GM18508 (cell line): ENCODE results near the gene ZMYM4.

ENCODE experiments used
- ATAC-seq: cut with Tn5 transposase; IDR thresholded peaks from one replicate; pipeline ENCODE4 v1.9.1; 2021; ENCODE audit warnings: moderate number of reproducible peaks; ENCODE audit not compliant: insufficient read depth, unreplicated experiment

ZMYM4 gene

DNA sequence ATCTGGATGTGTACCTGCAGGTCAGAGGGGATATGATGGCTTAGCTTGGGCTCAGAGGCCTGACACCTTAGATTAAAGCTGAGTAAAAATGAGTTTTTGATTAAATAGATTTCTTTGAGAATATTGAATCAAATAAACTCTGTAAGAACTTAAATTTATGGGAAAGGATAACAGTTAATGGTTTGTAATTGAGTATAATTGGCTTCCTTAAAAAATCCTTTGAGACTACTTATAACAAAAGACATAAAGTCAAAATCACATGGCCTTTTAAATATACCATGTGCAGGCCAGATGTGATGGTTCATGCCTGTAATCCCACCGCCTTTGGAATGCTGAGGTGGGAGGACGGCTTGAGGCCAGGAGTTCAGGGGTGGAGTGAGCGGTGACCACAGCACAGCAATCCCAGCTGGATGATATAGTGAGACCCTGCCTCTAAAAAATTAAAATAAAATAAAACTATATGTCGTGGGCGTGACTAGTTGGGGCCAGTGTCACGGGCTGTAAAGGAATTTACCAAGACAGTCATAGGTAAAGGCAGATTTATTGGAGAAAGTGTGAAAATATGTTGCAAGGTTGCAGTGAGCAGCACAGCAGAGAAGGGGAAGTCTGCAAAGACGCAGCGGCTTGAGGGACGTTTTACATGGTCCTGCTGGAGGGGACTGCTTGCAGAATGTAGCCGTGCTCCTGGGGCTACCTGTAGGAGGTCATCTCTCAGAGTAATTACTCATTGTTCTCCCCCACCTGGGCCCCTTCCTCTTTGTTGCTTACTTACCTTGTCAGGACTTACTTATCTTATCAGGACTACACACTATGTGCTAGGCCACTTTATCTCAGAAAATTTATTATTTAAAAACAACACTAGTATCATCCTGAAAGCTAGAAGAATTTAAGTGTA lies 122.3 kb downstream of the ZMYM4 start:
- no peak for ATAC-seq

DNA sequence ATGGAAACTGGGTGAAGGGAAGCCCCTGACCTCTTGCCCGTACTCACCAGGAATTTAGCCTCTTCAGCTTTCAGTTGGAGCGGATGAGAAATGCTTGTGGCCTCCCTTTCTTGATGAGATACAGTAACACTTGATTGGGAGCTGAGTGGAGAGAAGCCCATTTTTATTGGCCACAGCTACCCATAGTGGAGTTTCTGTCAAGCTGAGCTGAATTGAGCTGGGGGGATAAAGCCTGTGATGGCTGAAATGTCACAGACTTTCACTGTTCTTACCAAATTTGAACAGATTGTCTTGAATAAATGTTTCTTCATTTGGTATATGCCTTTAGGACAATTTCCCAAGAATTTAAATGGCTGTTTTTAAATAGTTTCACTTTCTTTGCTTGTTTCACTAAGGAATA lies 125.9 kb downstream of the ZMYM4 start:
- ATAC-seq: no peak

DNA sequence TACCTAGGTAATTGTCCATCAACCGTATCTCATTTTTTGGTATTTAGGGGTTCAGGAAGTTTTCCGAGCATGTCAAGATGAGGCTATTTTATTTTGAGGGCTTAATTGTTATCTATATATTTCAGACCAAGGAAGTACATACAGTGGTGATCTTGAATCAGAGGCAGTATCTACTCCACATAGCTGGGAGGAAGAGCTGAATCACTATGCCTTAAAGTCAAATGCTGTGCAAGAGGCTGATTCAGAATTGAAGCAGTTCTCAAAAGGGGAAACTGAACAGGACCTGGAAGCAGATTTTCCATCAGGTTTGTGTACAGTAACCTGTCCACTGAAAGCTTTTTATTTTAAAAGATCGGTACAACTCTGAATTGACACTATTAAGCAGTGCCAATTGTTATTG lies 130.2 kb downstream of the ZMYM4 start:
- no peak for ATAC-seq

DNA sequence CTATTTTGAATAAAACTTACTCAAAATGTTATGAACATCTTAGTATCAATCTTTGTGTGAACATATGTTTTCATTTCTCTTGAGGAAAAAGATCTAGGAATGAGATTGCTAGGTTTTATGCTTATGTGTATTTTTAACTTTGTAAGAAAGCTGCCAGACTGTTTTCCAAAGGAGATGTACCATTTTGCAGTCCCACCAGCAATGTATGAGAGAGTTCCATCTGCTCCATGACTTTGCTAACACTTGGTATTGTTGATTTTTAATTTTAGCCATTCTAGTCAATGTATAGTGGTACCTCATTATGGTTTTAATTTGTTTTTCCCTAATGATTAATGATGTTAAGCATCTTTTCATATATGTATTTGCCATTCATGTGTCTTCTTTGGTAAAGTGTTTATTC lies 132.5 kb downstream of the ZMYM4 start:
- no peak for ATAC-seq

DNA sequence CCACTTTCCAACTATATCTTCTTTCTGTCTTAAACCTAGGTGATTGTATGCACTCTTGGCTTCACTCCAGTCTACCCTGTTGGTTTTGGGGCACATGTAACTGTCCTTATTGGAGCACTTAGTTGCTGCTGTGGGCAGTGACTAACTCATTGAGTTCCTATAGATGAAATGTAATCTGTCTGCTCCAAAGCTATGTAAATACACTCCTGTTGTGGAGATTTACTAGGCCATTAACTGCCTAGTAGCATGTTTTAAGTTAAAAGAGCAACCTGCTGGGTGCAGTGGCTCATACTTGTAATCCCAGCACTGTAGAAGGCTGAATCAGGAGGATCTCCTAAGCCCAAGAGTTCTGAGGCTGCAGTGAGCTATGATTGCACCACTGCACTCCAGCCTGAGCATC lies 137.6 kb downstream of the ZMYM4 start:
- ATAC-seq: no peak

DNA sequence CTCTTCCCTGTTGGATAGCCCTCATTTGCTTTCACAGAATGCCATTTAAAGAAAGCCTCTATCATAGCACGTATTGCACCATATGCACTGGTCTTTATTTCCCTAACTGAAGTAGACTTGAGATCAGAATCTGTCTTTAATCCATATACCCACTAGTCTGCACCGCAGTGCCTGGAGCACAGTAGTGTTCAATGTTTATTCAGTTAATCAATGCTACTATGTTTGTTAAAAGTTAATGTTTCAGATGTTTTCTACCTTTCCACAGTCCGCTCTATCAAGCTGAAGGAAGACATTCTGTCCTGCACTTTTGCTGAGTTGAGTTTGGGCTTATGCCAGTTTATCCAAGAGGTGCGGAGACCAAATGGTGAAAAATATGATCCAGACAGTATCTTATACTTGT lies 139.2 kb downstream of the ZMYM4 start:
- ATAC-seq: no peak

DNA sequence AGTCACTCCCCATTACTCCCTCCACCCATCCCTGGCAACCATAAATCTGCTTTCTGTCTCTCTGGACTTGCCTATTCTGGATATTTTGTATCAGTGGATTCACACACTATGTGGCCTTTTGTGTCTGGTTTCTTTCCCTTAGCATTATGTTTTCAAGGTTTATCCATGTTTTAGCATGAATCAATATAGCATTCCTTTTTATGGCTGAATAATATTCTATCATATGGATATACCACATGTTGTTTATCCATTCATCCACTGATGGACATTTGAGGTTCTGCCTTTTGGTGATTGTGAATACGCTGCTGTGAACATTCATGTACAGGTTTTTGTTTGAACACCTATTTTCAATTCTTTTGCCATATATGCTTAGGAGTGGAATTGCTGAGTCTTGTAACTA lies 140.4 kb downstream of the ZMYM4 start:
- no peak for ATAC-seq

DNA sequence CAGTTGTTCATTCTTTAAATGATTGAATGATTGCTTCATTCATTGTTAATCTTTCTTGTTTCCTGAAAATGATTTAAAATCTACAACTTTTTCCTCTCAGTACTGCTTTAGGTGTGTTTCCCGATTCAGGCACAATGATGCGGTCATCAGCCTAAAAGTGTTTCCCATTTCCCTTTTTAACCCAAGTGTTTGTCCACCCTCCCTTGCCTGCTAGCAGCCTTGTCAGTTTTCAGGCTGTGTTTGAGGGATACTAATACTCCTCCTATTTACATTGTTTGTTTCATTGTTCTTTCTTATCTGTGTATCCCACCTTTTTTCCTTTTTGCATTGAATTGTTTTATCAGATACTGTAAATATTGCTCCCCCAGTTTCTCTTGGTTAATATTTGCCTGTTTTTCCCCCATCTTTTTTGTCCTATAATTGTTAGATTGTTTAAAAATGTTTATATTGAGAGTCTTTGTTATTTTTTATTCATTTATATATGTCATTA lies 157.6 kb downstream of the ZMYM4 start:
- no peak for ATAC-seq

DNA sequence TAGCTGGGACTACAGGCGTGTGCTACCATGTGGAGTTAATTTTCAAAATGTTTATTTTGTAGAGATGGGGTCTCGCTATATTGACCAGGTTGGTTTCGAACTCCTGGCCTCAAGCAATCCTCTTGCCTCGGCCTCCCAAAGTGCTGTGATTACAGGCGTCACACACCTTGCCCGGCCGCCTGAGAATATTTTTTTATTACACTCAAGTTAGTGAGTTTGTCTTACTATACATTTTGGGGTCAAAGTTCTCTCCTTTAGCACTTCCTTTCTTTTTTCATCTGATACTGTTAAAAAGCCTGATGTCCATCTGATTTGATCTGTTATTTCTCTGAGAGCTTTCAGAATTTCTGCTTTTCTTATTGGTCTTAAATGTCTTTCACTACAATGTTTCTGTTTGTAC lies 159.9 kb downstream of the ZMYM4 start:
- ATAC-seq: no peak

DNA sequence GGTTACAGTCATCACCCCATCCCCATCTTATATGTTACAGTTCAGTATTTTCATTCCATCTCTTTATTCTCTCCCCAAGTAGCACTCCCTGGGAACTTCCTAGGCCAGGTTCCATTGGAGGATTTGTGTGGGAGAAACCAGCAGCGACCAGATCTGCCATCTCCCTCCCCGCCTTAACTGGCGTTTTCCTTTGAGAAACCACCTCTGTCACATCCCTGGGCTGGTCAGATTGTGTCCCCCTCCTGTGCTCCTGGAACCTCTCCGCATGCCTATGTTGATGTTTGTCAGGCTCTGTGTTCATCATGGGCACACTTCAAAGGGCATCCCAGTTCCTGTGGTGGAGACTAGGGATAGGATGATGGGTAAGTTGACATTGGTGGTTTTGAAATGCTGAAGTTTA lies 162.3 kb downstream of the ZMYM4 start:
- no peak for ATAC-seq

DNA sequence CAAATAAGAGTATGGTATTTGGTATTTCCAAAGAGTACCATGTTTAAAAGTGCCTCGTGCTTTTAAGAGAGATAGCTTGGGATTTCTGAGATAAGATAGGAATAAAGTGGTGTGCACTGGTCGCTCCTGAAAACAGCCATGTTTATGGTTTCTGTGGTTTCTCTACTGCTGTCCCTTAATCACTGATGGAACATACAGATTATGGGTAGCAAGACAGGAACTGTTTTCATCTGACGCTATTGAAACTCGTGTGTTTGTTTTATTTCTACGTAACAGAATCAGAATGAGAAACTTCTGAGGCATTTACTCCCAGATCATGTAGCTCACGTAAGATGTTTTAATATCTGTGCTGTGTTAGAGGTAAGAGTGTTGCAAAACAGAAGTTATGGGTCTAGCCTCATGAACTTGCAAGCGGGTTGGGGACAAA lies 162.7 kb downstream of the ZMYM4 start:
- no peak for ATAC-seq

DNA sequence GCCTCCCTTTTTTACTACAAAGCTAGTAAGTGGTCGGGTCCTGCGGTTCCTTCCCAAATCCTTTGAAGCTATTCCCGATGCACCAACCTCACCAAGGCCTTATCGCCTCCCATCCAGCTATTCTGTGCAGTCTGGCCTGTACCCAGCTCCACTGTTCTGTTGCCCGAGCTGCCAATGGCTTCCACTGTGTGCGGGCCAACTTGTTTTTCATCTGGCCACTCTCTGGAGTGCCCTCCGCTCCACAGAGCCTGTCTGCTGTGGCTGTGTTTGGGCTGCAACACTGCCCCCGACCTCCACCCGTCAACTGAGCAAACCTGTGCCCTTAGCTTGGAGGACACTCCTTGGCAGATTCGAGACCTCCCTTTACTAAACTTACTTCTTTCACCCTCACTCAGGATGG lies 163.7 kb downstream of the ZMYM4 start:
- no peak for ATAC-seq

DNA sequence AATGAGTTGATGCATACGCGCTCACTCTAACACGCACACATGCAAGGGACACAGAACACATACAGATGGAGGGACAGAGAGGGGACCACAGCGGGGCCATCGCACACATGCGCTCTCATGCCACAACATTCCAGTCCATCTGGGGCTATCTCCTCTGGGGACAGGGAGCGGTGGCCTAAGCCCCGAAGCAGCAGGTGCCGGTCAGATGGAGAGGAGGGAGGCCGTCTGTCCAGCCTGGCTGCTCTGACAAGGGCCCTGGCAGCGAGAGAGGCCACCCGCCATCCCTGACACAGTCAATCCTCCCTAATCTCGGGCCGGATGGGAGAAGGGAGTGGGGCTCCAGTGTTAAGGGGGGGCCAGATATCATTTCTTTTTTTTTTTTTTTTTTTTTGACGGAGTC lies 165.2 kb downstream of the ZMYM4 start:
- no peak for ATAC-seq

DNA sequence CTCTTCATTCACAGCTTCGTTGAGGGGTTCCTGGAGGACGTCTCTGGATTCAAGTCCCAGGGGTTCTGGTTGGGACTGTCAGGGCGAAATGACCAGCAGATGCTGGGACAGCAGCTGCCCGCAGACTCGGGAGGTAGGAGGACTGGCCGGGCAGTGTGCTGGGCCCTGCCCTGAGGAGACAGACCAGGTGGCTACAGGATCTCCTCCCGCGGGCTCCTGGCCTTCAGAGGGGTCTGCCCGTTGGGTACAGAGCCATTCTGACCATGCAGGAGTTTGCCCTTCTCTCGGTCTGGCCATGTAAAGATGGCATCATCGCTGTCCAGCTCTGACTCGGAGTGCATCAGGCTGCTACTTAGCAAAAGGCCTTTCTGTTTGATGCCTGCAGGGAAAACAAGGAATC lies 166.2 kb downstream of the ZMYM4 start:
- ATAC-seq: no peak

DNA sequence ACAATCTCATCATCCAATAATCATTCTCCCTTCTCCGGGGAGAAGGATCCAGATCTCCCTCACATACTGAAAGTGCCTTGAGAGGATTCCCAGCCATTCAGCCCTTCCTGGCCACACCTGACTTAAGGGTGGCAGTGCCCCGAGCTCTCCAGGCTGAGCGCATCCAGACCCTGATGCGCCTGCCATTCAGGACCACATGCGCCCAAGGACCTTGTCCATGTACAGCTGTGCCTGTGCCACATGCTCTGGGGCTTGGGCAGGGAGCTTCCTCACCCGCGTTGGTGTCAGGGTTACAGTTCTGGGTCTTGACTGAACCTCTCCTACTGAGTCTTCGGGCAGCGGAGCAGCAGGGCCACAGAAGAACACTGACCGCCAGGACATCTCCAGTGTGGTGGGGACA lies 167.6 kb downstream of the ZMYM4 start:
- no peak for ATAC-seq

DNA sequence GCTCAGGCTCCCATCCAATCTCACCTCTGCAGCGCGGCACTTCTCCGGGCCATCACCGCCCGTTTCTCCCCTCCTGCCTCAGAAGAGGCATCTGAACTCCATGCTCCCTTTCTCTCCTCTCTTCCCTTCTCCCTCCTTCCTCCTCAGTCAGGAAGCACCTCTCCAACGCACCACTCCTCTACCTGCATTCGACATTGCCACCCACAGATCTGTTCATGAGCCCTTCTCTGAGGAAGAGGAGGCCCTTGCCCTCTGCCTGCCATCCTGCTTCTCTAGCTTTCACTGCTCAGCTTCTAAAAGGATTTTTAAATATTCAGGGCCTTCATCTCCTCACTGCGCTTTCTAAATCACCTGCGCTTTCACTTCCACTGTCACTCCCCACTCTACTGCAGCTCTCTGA lies 168.7 kb downstream of the ZMYM4 start:
- no peak for ATAC-seq

DNA sequence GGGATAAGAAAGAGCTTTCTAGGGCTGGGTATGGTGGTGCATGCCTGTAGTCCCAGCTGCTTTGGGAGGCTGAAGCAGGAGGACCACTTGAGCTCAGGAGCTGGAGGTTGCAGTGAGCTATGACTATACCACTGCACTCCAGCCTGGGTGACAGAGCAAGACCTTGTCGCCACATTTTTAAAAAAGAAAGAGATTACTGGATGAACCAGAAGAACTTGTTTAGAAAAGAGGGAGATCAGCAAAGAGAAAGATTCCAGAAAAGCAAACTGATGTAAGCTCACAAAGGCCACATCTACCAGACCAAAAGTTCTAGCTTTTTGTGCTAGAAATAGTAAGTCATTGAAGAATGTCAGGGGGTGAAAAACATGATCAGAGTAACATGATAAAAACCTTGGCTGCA lies 171.1 kb downstream of the ZMYM4 start:
- ATAC-seq: no peak

DNA sequence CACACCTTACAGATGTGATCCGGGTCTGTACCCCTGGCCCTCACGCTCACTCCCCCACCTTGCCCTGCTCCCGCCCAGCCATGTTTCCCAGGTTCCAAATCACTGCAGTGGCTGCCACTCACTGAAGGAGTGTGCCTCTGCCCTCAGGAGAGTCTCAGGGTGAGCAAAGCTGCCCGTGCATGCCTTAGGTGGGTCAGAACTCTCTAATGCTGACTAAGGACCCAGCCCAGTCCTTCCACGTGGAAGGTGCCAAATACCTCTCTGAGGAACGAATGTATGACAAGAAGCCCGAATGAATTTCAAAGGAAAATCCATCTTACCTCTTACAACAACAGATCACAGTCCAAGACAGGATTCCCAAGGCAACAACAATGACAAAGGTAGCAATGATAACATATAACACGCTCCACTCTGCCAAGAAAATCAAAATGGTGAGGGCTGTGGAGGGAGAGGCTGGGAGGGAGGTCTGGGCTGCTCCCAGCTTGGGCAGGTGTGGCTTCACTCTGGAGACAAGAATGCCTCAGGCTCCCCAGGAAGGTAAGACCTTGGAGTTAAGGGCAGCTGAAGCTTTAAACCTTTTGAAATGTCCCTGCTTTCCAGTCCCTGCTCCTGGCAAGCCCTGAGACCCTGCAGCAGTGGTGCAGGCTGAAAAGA lies 173.5 kb downstream of the ZMYM4 start:
- no peak for ATAC-seq

DNA sequence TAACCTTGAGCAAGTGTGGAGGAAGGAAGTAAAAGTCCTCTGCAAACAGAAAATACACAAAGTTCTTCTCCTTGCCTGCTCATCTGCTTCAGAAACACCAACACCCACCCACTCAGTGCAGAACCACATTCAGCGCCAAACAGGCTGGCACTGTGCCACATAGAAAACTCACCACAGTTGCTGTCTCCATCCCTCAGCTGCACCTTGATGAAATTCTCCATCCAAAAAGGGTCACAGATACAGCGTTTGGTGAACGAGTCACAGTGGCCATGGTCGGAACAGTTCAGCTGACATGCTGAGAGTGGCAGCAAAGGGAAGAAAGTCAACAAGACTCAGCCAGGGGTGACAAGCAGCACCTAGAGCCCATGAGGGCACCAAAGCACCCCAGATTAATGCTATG lies 174.2 kb downstream of the ZMYM4 start:
- no peak for ATAC-seq

DNA sequence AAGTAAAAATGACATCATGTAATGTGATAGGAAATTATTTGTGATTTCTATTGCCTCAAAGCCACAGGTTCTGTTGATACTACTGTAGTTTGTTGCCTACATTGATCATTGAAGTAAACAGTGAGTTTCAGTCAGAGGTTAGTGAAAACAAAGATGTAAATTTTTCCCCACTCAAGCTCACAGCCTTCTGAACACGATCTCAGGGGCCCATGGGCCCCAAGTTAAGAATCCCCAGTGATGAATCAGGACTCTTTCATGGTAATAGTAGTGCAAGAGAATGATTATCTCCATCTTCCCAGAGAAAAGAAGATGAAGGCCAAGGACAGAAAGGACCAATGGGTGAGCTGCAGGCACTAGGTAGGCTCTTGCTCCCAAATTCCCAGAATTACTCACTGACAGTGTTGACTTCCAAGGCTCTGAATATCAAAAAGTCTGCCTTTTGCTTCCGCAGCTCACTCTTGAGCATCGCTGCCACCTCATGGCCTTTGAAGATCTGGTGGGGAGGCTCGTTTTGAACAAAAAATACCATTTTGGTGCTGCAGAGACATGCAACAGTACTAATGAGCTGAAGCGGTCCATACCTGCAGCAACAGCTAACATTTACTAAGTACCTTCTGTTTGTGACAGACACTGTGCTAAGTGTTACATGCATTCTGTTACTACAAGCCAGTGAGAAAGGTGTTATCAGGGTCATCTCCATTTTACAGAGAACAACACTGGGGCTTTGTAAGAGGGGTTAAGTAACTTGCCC lies 175.4 kb downstream of the ZMYM4 start:
- no peak for ATAC-seq

DNA sequence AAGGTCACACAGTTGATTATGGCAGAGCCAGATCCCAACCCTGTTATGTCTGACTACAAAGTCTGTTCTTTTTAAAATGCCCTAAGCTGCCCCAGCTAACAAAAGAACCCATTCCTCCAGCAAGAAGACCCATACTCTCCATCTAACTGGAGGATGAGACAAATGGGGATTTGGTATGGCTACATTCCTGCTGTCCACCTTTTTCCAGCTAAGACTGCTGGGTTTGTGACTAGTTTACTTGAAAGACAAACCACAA lies 175.9 kb downstream of the ZMYM4 start:
- ATAC-seq: no peak
